ENCODE data around the gene TBC1D4. TPM values are rescaled to one million over a fixed set of nuclear protein-coding genes. Genes with fewer than 3 reads are reported as not detected.

TBC1D4 gene
- polyA plus RNA-seq, 1 of the 3 experiments (the other 2 are of a cell fraction) = 8.8 TPM

- no peak overlapping the region for H3K4me2 ChIP-seq
- H4K20me1 ChIP-seq (ENCODE audit: insufficient read depth) = no peaks in the 10 kb centered on the region
- H3K79me2 ChIP-seq (ENCODE audit: insufficient read depth) = no peaks in the 10 kb centered on the region
- no peak overlapping the region for H3K27ac ChIP-seq (ENCODE audit: low read depth in 2 of 2, low read length in 1 of 2)
- TF ChIP-seq RAD21 (IDR thresholded peaks at IDR 0.05; ENCODE audit: low read length) = no peak
- no peak for TF ChIP-seq MAX (IDR thresholded peaks at IDR 0.05; ENCODE audit: low read depth)
- TF ChIP-seq EP300 (IDR thresholded peaks at IDR 0.05; ENCODE audit: borderline replicate concordance in 1 of 2, low read depth in 1 of 2, low read length in 1 of 2) = no peak
- TF ChIP-seq TCF12 (IDR thresholded peaks at IDR 0.05) = no peak
- TF ChIP-seq SMC3 (IDR thresholded peaks at IDR 0.05; ENCODE audit: low read depth, low read length) = no peak
- TF ChIP-seq RXRA (IDR thresholded peaks at IDR 0.05; ENCODE audit: borderline replicate concordance, low read depth) = no peak
- no peak for TF ChIP-seq FOXJ3 (CRISPR knock-in tag; IDR thresholded peaks at IDR 0.05)
- TF ChIP-seq GATA2 (CRISPR knock-in tag; IDR thresholded peaks at IDR 0.05) = no peak
- no peak for TF ChIP-seq TAF1 (IDR thresholded peaks at IDR 0.05; ENCODE audit: borderline replicate concordance, low read depth, low read length)
- TF ChIP-seq ELF1 (IDR thresholded peaks at IDR 0.05) = no peak
- TF ChIP-seq PBX3 (IDR thresholded peaks at IDR 0.05) = no peak
- no peak for TF ChIP-seq EZH2phosphoT487 (IDR thresholded peaks at IDR 0.05; ENCODE audit: borderline replicate concordance, low read depth)
- no peak for TF ChIP-seq RCOR1 (IDR thresholded peaks at IDR 0.05; ENCODE audit: low read length)
- no peak for TF ChIP-seq CHD2 (IDR thresholded peaks at IDR 0.05; ENCODE audit: low read length, partially characterized antibody)
- no peak for TF ChIP-seq SIN3A (IDR thresholded peaks at IDR 0.05; ENCODE audit: borderline replicate concordance, low read depth, low read length)
- TF ChIP-seq, protein P1, sequence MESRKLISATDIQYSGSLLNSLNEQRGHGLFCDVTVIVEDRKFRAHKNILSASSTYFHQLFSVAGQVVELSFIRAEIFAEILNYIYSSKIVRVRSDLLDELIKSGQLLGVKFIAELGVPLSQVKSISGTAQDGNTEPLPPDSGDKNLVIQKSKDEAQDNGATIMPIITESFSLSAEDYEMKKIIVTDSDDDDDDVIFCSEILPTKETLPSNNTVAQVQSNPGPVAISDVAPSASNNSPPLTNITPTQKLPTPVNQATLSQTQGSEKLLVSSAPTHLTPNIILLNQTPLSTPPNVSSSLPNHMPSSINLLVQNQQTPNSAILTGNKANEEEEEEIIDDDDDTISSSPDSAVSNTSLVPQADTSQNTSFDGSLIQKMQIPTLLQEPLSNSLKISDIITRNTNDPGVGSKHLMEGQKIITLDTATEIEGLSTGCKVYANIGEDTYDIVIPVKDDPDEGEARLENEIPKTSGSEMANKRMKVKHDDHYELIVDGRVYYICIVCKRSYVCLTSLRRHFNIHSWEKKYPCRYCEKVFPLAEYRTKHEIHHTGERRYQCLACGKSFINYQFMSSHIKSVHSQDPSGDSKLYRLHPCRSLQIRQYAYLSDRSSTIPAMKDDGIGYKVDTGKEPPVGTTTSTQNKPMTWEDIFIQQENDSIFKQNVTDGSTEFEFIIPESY (IDR thresholded peaks at IDR 0.05; ENCODE audit: borderline replicate concordance, low read depth) = no peak
- TF ChIP-seq GABPA (IDR thresholded peaks at IDR 0.05; ENCODE audit: low read depth) = no peak
- TF ChIP-seq, protein P2, sequence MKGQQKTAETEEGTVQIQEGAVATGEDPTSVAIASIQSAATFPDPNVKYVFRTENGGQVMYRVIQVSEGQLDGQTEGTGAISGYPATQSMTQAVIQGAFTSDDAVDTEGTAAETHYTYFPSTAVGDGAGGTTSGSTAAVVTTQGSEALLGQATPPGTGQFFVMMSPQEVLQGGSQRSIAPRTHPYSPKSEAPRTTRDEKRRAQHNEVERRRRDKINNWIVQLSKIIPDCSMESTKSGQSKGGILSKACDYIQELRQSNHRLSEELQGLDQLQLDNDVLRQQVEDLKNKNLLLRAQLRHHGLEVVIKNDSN (IDR thresholded peaks at IDR 0.05; ENCODE audit: borderline replicate concordance, low read depth) = no peak
- no peak for DNase-seq
- POLR2A ChIA-PET = no interaction called here
- H3K4me1 ChIP-seq (ENCODE audit: control insufficient read depth in 1 of 2, insufficient read depth in 2 of 2, low read depth in 1 of 2, low read length in 1 of 2) = peaks cover 0 to 8% of the 10 kb centered on the region in 2 experiments; a peak in 3 of 4 replicates
- H3K4me3 ChIP-seq (ENCODE audit: low read depth in 2 of 2, low read length in 1 of 2) = no peak overlapping the region
- peaks cover 13% of the 10 kb centered on the region for H3F3A ChIP-seq (replicated peaks; ENCODE audit: insufficient read depth)
- CTCF ChIA-PET = interaction anchor here (0.9 to 1.8 kb wide), 4 partner anchors 38 to 125 kb away, joined by 3 to 6 read pairs (median 6); partner anchors contain the start of gene TBC1D4
- H3K9ac ChIP-seq = no peak overlapping the region
- H3K9me2 ChIP-seq = no peaks in the 10 kb centered on the region
- H3K9me3 ChIP-seq = no peaks in the 10 kb centered on the region
- no peaks in the 10 kb centered on the region for H3K36me3 ChIP-seq (replicated peaks in 1 of 2; ENCODE audit: control insufficient read depth in 1 of 2, insufficient read depth in 2 of 2, low read length in 1 of 2)
- H3K27me3 ChIP-seq (ENCODE audit: insufficient read depth) = no peaks in the 10 kb centered on the region
- H2AFZ ChIP-seq (ENCODE audit: low read depth) = no peak overlapping the region
- WGBS (ENCODE audit: low lambda C conversion rate) = over 99% methylated on average over 6 of the region's 6 CpGs
These were observed 38.0 kb downstream of the TBC1D4 start for GRCh38 chr13:75444016-75444415.

Measured in SK-N-SH (cell line).